GM19468 (cell line): ENCODE data around the gene MOGAT1.
A peak's percentile ranks its signal among the peaks of the same experiment; 100 is the strongest.

Experiments
- ATAC-seq: cut with Tn5 transposase; IDR thresholded peaks from one replicate; pipeline ENCODE4 v1.9.1; 2021; ENCODE audit warnings: mild to moderate bottlenecking, moderate library complexity, moderate number of reproducible peaks; ENCODE audit not compliant: unreplicated experiment; ENCODE audit errors: extremely low read depth

MOGAT1 gene, protein sequence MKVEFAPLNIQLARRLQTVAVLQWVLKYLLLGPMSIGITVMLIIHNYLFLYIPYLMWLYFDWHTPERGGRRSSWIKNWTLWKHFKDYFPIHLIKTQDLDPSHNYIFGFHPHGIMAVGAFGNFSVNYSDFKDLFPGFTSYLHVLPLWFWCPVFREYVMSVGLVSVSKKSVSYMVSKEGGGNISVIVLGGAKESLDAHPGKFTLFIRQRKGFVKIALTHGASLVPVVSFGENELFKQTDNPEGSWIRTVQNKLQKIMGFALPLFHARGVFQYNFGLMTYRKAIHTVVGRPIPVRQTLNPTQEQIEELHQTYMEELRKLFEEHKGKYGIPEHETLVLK

DNA sequence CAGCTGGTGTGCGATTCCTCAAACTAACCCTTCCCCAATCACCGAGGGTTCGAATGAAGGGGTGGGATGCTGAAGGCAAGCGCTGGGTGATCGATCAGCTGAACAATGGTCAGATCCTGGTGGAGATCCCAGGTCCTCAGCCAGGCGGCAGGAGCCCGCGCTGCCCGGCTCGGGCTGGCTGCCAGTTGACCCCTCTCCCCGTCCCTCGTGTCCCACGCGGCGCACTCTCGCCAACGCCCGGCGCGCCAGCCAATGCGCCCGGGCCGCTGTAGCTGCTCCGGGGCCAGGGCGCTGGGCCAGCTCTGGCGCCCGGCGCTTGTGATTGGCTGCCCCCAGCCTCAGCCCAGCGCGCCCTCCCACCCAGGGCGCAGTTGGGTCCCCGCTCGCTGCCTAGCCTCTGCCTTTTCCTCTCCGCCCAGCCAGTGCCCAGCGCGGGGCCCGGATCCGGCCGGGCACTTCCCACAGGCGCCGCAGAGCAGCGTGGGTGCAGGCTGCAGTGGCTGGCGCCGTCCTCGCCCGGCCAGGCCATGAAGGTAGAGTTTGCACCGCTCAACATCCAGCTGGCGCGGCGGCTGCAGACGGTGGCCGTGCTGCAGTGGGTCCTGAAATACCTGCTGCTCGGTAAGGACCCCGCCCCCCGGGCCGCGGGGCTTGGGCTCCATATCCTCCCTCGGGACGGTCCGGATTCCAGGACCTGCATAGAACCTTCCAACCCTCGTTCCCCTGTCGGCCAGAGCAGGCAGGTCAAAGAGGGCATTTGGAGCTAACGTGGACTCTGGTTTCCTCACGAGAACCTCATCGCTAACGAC, at the start of gene MOGAT1:
Gene MOGAT1 (plus strand): TSS at position 400 of the 809 bp plus-strand sequence. CDS start 128 bp downstream, at position 528.
- no peak for ATAC-seq

GRCh38 chr2:222621893-222622292, 49.6 kb upstream of the MOGAT1 start:
- no peak for ATAC-seq

- no peak for ATAC-seq
Observed at GRCh38 chr2:222622910-222623309, 48.5 kb upstream of the MOGAT1 start.

DNA sequence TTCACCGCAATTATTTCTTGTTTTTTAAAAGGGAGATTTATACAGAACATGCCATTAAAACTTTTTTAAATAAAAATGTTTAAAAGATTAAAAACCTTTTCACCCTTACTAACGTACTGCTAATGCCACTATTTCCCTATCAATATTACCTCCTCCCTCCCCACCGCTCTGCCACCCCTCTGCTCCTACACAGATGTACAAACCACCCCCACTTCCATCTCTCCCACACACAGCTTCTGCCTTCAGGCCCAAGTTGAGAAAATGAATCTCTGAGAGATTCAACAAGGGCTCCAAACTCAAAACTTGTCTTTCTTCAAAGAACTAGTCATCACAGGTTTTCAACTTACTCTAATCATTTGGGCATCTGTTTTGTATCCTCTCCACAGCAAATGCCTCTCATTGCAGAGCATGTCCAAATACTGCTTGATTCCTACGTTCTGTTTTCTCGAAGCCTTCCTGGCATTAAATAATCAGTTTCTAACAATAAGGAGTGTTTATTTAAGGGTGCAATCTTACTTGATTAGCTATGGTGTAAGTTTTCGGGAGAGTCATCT, 47.6 kb upstream of the MOGAT1 start:
- no peak for ATAC-seq

DNA sequence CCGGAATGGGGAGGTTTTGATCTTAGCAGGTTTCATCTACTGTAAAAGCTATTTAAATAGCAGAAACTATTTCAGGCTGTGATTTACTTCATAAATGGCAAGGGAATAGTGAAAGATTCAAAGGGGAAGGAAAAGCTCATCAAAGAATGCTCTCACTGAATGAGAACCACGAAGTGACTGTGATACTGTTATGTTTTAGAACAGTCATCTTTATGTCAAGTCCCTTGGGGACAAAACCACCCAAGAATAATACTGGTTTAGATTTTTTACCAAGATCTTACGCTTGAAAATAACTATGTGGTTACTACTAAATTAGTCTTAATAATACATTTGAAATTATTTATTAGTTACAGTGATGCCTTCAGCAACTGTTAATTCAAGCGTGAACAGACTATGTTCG, 43.7 kb upstream of the MOGAT1 start:
- ATAC-seq = no peak

GRCh38 chr2:222635295-222635694, 36.2 kb upstream of the MOGAT1 start:
- no peak for ATAC-seq

GRCh38 chr2:222637067-222637466, 34.4 kb upstream of the MOGAT1 start:
- ATAC-seq = no peak

- no peak for ATAC-seq
Observed at GRCh38 chr2:222641336-222641735, 30.1 kb upstream of the MOGAT1 start.

DNA sequence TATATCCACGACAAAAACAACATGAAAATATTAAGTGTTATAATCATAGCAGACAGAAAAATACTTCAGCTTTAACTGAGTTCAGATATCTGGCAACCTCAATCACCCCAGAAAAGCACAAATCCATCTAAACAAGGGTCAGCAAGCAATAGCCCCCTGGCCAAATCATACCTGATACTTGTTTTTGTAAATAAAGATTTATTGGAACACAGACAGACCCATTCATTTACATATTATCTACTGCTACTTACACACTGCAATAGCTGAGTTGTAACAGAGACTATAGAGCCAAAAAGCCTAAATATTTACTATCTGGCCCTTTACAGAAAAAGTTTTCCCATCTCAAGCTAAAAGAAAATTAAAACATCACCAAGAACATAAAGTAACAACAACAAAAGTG, 28.3 kb upstream of the MOGAT1 start:
- no peak for ATAC-seq

- ATAC-seq = no peak
Observed at GRCh38 chr2:222646008-222646407, 25.4 kb upstream of the MOGAT1 start.

DNA sequence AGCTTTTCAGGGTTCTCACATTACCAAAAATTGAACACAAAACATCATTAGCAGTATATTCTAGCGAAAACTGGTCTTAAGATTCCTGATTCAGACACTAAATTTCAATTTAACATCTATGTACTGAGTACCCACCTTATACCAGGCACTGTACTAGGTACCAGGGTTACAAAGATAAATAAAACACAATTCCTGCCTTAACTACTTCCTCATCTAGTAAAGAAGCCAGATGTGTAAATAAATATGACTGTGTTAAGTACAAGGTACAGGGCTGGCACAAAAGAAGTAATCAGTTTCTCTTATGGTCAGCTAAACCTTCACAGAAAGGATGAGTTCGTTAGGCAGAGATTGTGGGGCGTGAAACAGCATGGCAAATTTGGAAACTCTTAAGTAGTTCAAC, 21.7 kb upstream of the MOGAT1 start:
- ATAC-seq = no peak

GRCh38 chr2:222651718-222652418, 19.6 kb upstream of the MOGAT1 start:
- ATAC-seq = no peak

DNA sequence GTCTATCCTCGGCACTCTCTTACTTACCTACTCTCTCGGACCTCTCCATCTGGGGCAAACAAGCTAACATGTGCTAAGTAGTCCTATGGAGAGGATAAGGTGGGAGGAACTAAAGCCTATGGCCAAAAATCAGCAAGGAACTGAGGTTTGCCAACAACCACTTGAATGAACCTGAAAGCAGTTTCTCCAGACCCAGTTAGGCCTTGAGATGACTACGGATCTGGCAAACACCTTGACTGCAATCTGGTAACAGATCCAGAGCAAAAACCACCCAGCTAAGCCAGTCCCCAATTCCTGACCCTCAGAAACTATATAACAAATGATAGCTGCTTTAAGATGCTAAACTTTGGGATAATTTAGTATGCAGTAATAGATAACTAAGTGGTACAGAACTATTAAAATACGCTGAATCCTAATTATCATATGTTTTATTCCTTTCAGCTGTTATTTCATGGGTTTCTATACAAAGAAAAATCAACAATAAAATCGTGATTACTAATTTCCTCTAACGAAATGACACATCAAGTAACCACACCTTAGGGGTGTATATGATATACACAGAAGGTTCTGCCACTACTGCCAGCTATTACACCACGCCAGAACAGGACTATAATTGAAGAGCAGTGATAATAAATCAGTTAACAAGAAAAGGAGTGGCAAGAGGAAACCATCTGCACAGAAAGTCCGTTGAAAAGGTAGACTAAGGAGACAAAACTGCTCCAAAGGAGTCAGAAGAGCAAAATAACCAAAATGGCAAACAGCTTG, 18.8 kb upstream of the MOGAT1 start:
- ATAC-seq = no peak

DNA sequence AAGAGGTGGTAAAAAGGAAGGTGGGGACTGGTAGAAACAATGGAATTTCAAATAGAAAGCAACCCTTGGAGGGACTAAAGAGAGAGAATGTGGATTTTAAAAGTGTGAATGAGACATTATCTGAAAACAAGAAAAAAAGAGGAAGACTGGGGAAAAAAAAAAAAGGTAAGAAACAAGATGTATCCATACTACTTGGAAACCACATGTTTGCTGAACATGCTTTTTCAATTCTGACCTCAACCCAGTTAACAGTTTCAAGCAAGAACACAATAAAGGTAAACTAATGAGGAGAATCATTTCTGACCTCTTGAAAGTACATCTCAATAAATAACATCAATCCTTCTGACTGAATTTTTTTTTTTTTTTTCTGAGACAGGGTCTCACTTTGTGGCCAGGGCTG, 18.2 kb upstream of the MOGAT1 start:
- no peak for ATAC-seq

DNA sequence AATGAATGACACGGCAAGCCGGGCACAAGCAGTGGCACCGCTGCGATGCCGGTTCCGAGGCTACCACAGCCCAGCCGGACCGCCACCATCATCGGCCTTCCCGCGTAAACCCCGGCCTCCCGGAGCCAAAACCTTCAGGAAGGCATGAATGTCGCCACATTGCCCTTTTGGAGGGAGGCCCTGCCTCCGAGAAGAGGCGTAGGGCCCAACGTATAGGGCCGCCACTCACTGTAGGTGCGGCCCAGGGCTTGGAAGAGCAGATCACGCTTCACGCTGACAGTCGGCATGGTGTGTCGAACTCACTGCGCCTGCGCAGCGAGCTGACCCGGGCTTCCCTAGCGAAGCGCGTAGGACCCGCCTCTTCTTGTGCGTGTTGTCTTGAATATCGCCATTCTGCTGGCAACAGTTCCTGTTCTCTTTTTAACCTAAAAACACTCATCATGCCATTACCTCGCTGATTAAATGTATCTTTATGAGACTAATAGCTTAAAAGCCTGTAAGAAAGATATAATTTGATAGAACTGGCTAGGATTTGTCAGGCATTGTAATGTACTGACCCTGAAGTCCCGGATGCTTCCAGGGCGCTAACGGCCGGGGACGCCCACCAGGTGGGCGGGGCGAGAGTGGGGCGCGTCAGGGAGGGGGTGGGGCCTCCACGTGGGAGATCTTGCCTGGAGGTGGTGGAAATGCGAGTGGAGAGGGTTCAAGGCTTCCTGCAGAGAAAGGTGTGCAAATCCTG, 15.5 kb upstream of the MOGAT1 start, which contains the start of gene FARSB:
Gene FARSB (minus strand): TSS at position 306 of the 739 bp plus-strand sequence. CDS start 19 bp downstream, at position 287.
- ATAC-seq = peak; percentile 94

DNA sequence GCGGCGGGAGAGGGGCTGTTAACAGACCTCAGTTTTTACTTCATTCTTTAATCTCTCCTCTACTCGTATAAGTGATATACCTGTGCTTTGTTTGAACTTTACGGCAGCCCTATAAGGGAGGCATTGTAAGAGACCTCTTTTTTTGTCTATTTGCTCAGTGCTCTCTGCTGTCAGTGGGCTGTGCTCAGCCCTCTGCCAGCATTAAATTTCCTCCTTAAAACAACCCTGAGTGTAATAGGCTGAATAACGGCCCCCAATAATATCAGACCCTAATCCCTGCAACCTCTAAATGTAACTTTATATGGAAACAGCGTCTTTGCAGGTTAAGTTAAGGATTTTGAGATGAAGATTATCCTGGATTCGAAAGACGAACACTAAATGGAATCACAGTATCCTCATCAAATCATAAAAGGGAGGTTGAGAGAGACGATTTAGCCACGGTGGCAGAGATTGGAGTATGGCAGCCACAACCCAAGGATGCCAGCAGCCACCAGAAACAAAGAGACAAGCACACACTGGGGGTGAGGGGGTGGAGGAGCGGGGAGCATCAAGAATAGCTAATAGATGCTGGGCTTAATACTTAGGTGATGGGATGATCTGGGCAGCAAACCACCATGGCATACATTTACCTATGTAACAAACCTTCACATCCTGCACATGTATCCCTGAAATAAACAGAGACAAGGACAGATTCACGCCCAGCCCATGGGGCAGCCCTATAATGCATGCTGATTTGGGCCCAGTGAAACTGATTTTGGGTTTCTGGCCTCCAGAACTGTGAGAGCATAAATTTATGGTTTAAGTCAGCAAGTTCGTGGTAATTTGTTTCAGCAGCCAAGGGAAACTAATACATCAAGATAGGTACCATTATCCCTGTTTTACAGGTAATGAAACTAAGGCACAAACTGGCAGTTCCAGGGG, 14.7 kb upstream of the MOGAT1 start:
- no peak for ATAC-seq

DNA sequence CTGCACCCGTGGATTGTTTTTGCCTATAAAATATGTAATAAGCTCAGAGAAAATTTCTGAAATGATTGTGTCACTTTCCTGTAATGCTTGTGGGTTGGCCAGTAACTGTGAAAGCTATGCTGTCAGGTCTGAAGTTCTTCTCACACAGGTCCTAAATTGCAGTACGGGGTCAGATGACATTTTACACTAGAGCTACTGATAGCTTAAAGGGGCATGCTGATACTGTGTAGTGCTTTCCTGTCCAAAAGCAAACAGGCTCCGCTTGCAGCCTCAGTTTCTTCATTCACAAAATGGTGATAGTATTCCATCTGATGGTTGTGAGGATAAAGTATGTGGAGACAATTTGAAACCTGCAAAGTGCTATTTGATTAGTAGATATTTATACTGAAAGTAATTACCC, 8.0 kb upstream of the MOGAT1 start:
- ATAC-seq = no peak

DNA sequence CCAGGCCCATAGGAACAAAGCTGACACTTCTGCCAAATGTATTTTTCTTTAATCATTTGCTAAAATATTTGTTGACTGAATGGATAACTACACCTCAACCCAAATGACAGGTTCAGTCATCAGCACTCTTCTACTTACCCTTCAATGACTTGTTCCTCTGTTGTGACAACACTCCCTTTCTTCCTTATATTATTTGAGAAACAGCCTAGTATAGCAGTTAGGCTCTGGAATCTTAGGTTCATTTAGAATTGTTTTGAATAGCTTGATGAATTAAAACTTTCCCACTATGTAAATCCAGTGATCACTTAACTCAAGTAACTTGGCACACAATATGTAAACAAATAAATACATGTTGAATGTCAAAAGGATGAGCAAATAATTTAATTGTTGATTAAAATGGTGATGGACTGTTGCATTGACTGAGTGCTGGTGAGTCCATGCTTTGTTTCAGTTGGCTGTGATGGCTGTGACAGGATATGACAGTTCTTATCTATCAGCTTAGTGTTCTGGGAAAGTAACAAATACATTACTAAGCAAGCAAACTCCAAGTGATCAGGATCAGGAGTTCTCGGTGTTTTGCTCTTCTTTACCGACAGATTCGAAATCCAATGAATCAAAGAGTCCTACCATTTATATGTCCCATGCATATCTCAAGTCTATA, 2.8 kb upstream of the MOGAT1 start:
- no peak for ATAC-seq
